ENCODE measurements around the gene SH2D1B.

Gene SH2D1B

GRCh38 chr1:162380061-162380846 is 31.7 kb downstream of the SH2D1B start:
- no peak for DNase-seq

GRCh38 chr1:162376691-162377090 is 35.2 kb downstream of the SH2D1B start, which contains the start of gene SPATA46:
SPATA46 (minus strand) TSS chr1:162376854; CDS start chr1:162376790, 64 bp downstream.
- no peak for DNase-seq

GRCh38 chr1:162375463-162375862 is 36.5 kb downstream of the SH2D1B start:
- DNase-seq = no peak

GRCh38 chr1:162374406-162374805 is 37.5 kb downstream of the SH2D1B start:
- DNase-seq = no peak

- DNase-seq = no peak
Measured at GRCh38 chr1:162373541-162374260, 38.2 kb downstream of the SH2D1B start.

GRCh38 chr1:162373072-162373427 is 38.9 kb downstream of the SH2D1B start:
- no peak for DNase-seq

GRCh38 chr1:162372159-162373071 is 39.5 kb downstream of the SH2D1B start:
- no peak for DNase-seq

- no peak for DNase-seq
Measured at GRCh38 chr1:162371611-162372010, 40.3 kb downstream of the SH2D1B start.

GRCh38 chr1:162370721-162371120 is 41.2 kb downstream of the SH2D1B start:
- DNase-seq = no peak

- no peak for DNase-seq
Measured at GRCh38 chr1:162370161-162370560, 41.8 kb downstream of the SH2D1B start.

- DNase-seq = no peak
Measured at GRCh38 chr1:162369571-162369970, 42.4 kb downstream of the SH2D1B start.

GRCh38 chr1:162368451-162368850 is 43.5 kb downstream of the SH2D1B start:
- no peak for DNase-seq

GRCh38 chr1:162367772-162368171 is 44.2 kb downstream of the SH2D1B start:
- DNase-seq = no peak

- no peak for DNase-seq
Measured at GRCh38 chr1:162367073-162367472, 44.9 kb downstream of the SH2D1B start.

GRCh38 chr1:162366671-162367070 is 45.3 kb downstream of the SH2D1B start:
- no peak for DNase-seq

- no peak for DNase-seq
Measured at GRCh38 chr1:162366149-162366548, 45.8 kb downstream of the SH2D1B start.

GRCh38 chr1:162365284-162366020 is 46.5 kb downstream of the SH2D1B start:
- DNase-seq = no peak

GRCh38 chr1:162364498-162364897 is 47.4 kb downstream of the SH2D1B start:
- no peak for DNase-seq

GRCh38 chr1:162363823-162364222 is 48.1 kb downstream of the SH2D1B start:
- no peak for DNase-seq

- no peak for DNase-seq
Measured at GRCh38 chr1:162361349-162361748, 50.6 kb downstream of the SH2D1B start.

- DNase-seq = no peak
Measured at GRCh38 chr1:162360874-162361260, 51.1 kb downstream of the SH2D1B start.

- DNase-seq = no peak
Measured at GRCh38 chr1:162360237-162360873, 51.6 kb downstream of the SH2D1B start.

Measured in Kasumi-1 (cell line).